GM21390 (cell line): Measurements from ENCODE around the gene SLC25A1.
"Not testable (repeated sequence)": the region's sequence is repeated elsewhere in the genome, so short reads cannot be mapped to it uniquely, and the experiment has no call there.

Experiments used
- ATAC-seq: cut with Tn5 transposase; IDR thresholded peaks from one replicate; pipeline ENCODE4 v1.9.1; 2021; ENCODE audit not compliant: unreplicated experiment

The SLC25A1 gene

DNA sequence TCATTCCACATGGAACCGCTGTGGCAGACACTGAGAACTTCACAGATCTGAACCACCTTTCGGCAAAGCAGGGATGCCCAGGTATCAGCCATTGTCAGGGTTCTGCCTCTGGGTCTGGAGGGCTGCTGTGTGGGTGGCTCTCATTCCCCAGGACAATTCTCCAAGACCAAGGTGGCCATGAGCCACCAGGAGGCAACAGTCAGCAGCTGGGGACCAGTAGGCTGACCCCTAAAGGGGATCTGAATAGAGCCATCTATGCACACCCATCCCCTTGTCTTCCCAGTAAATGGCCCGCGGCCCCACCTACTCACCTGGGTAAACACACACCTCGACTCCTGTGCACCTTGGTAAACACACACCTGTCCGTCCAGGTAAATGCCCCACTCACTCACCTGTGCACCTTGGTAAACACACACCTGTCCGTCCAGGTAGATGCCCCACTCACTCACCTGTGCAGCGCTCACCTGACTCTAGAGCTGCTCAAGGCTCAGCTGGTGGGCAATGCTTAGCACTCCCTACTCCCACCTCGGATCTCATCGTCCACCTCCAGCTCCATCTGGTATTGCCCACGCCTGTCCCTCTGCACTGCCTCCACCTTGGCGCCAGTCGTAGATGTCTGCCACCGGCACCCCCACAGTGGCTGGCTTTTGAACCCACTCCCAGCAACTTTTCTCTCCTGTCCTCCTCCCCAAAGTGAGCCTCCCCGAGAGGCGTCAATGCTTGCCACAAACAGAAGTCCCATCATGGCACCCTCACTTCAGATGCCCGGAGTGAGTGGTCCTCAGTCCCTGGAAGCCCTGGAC is 10.2 kb downstream of the SLC25A1 start:
- ATAC-seq = no peak

DNA sequence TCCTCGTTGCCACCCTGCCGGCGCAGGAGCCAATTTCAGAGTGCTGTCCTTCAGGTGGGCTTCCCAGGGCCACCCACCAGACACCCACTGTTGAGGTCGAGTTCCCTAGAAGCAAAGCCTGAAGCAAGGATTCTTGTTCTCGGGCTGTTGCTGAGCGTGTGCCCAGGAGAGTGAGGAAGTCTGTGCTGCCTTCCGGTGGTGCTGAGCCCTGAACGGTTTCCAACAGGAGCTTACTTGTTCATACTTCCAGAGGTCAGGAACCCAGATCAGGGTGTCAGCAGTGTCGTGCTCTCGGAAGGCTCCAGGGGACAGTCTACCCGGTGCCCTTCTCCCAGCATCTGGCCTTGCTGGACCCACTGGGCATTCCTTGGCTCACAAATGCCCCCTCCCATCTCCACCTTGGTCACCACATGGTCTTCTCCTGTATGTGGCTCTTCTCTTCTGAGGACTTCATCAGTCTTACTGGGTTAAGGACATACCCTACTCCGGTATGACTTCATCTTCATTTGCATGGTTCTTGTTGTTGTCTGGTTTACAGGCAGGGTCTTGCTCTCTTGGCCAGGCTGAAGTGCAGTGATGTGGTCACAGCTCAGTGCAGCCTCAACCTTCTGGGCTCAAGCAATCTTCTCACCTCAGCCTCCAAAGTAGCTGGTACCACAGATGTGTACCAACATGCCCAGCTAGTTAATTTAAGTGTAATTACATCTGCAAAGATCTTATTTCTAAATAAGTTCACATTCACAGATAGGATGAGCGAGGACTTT is 11.2 kb downstream of the SLC25A1 start:
- no peak for ATAC-seq

DNA sequence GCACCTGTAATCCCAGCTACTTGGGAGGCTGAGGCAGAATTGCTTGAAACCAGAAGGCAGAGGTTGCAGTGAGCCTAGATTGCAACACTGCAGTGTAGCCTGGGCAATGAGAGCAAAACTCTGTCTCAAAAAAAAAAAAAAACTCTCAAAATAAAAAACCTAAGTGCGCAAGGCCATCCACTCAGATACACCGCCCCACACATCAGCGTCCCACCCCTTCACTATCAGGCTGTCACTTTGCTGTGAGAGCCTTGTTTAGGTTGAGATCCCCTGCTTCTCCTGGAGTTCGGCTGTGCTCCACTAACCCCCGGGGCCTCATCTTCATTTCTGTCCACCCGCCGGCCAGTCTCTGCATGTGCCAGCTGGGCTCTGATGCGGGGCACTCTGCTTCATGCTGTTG is 12.1 kb downstream of the SLC25A1 start:
- ATAC-seq = no peak

DNA sequence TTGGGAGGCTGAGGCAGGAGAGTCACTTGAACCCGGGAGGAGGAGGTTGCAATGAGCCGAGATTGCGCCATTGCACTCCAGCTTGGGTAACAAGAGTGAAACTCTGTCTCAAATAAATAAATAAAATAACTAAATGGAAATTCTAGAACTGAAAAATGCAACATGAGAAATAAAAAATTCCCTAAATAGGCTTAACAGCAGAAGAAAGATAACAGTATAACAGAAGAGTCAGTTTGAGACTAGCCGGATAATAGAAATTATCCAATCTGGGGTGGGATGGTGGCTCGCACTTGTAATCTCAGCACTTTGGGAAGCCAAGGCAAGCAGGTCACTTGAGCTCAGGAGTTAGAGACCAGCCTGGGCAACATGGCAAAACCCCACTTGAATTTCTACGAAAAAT is 14.1 kb downstream of the SLC25A1 start:
- ATAC-seq = no peak

DNA sequence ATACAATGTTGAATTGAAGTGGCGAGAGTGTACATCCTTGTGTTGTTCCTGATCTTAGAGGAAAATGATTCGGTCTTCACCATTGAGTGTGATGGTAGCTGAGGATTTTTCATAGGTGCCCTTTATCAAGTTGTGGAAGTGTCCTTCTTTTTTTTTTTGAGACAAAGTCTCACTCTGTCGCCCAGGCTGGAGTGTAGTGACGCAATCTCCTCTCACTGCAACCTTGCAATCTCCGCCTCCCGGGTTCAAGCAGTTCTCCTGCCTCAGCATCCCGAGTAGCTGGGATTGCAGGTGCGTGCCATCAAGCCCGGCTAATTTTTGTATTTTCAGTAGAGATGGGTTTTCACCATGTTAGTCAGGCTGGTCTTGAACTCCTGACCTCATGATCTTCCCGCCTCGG is 19.9 kb downstream of the SLC25A1 start:
- not testable (repeated sequence) for ATAC-seq

DNA sequence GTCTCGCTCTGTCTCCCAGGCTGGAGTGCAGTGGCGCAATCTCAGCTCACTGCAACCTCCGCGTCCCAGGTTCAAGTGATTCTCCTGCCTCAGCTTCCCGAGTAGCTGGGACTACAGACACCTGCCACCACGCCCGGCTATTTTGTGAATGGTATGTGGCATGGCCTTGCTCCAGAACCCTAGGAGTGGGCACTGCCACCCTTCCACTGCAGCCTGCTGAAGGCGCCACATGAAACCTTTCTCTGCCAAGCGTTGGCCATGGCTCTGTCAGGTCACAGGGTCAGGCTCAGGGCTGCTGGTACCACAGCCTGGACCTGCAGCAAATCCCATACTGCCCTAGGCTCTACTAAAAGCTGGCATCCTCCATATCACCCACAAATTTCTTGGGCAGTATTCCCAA is 22.4 kb downstream of the SLC25A1 start:
- ATAC-seq = not testable (repeated sequence)

DNA sequence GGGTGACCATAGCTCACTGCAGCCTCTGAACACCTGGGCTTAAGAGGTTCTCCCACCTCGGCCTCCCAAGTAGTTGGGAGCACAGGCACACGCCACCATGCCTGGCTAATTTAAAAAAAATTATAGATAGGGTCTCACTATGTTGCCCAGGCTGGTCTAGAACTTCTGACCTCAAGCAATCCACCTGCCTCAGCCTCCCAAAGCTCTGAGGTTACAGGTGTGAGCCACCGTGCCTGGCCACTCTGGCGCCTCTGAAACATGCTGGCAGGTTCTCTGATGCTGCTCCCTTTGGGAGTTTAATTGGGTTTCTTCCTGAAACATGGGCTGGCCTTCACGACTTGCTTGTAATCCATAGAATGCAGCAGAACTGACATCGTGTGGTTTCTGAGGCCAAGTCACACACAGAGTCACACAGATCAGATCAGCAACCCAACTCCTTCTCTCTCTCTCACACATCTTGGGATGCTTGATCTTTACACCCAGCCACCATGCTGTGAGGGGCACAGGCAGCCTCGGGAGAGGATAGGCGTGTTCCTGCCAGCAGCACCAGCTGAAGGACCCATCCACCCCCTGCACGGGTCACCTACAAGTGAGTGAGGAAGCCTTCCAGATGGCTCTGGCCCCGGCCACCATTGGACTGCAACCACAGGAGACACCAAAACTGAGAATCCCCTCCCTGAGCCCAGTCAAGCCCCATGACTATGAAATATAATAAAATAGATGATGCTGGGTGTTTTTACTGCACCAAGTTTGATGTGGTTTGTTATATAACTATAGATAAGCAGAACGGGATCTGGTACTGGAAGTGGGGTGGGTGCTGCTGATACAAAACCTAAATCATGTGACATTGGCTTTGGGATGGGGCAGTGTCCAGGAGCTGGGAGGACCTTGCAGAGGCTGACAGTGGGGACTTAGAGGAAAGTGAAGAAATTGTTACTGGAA is 25.3 kb downstream of the SLC25A1 start:
- no peak for ATAC-seq

DNA sequence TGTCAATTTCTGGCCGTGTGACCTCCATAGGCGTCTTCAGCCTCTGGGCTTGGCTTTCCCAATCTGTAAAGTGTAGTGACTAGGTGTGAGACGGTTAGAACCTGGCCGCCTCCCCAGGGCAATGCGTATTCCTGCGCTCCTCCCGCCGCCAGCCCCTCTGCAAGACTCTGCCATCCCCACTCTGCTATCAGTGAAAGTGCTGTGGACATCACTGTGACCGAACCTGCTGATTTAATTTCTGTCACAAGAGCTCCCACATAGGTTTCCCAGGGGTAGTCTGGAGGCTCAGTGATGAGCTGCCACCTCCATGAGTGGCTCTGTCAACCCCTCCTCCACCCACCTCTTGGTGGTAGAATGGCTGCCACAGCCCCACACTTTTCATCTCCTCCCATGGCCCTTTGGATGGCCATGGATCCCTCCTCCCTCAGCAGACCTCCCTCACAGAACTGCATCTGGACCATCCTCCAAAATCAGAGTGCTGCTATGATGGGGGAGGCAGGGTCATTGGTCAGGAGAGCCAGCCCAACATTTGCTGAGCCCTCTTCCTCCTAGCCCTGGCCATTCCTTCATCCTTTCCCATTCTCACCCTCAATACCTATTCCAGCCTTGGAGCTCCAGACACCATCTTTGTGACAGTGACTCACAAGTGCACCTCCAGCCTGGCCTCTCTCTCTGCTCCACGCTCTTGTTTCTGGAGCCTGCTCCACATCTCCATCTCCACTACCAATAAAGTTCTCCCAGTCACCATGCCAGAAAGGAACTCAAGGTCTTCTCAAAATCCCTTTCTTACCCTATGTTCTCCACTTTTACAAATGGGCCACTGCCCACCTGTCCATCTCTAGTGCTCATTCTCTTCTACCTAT is 27.0 kb downstream of the SLC25A1 start:
- no peak for ATAC-seq

DNA sequence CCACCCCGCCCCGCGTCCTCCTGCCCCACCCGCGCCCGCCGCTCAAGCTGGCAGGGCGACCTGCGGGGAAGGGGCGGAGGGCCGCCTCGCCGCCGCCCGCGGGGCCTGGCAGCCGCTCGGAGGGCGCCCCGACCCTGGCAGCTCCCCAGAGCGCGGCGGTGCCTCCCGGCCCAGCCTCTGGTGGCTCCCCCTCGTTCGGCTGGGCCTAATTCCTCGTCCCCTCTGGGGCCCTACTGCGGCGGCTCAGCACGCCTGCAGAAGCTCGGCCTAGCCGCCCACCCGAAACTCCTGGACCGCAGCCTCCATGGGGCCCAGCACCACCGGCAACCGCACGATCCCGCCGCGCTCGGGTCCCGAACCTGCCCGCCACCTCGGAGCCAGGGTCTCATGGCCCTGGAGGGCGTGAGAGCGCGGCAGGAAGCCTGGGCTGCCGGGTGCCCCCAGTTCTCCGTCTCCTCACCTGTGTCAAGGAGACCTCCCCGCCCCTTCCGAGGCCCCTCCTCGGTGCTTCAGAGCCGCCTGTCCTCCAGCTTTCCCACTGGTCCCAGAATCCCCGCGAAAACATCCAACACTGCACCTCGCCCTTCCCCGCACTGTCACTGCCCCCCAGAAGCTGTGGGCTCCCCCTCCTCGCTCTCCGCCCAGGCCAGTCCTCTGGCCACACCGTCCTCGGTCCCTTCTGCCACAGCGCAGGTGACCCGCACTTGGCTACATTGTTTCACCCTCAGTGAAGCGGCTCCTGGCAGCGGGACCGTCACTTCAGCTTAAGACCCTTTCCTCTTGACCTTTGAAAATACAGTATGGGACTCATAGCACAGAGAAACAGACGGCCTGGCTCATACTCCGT is 27.8 kb downstream of the SLC25A1 start:
- no peak for ATAC-seq

DNA sequence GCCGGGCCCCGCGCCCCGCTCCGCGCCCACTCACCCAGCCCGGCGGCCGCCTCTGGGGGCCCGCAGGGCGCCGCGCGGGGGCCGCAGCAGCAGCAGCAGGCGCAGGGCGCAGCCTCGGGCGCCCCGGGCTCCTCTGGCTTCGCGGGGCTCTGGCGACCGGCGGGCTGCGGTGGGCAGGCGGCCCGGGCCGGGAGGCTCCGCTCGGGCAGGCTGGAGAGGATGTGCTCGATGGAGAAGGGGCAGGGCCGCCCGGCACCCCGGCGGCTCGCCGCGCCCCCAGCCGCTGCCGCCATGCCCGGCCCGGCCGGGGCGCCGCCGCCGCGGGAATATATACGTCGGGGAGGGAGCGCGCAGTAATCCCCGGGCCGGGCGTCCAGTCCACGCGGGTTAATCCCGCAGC is 28.5 kb downstream of the SLC25A1 start, which contains the start of gene GSC2:
TSS of gene GSC2 (minus strand) at position 302 of the 400 bp plus-strand sequence. CDS start at position 293, 9 bp downstream.
- no peak for ATAC-seq

DNA sequence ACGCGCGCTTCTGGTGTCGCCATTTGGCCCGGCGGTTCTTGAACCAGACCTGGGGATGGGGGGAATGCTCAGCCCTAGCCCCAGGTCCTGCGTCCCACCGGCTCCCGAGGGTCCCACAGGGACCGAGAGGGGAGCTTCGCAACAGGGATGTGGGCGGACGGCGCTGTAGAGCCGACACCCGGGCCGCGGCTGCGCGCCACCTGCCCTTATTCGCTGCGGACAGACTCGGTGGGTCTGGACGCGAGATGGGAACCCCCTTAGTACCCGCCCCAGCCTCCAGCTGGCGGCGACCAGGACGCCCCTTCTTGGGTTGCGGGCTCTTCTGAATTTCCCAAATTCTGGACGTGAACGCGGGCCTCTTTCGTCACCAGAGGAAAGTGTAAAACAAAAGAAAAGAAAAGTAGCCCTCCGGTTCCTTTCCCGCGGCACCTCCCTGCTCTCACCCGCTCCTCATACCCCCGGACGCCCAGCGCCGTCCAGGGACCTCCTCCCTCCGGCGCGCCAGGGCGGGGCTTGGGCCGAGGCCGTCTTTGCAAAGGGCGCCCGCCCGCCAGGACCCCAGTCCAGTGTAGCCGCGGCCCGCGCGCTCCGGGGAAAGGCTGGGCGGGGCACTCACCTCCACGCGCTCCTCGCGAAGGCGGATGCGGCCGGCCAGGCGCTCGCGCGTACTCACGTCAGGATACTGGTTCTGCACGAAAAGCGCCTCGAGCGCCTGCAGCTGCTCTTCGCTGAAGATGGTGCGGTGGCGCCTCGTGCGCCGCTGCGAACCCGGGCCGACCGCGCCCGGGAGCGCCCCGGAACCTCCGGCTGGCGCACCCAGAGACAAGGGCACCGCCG is 29.3 kb downstream of the SLC25A1 start:
- no peak for ATAC-seq

DNA sequence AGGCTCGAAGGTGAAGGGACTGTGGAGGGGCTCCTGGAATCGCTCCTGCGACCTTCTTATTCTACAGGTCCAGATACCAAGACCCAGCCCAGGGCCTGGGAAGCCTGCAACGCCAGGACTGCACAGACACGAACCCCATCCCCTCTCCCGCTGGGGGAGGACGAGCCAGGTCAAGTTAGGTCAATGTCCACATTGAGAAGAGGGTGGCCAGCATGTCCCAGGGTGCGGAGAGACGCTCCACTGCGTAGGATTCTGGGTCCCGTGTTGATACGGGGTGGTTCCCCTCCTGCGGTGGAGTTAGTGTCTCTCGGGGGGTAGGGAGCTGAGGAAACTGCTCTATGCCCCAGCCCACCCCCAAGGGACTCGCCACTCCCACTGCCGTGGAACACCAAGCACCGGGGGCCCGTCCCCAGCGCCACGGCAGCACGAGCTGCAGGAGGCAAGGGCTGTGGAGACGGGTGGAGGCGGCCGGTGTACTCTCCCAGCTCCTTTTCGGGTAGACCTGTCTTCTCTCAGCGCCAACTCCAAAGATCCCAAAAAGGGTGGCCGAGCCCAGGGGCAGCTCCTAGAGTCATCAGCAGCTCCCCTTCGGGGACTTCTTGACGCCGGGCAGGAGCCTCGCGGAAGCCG is 30.0 kb downstream of the SLC25A1 start:
- ATAC-seq = no peak

DNA sequence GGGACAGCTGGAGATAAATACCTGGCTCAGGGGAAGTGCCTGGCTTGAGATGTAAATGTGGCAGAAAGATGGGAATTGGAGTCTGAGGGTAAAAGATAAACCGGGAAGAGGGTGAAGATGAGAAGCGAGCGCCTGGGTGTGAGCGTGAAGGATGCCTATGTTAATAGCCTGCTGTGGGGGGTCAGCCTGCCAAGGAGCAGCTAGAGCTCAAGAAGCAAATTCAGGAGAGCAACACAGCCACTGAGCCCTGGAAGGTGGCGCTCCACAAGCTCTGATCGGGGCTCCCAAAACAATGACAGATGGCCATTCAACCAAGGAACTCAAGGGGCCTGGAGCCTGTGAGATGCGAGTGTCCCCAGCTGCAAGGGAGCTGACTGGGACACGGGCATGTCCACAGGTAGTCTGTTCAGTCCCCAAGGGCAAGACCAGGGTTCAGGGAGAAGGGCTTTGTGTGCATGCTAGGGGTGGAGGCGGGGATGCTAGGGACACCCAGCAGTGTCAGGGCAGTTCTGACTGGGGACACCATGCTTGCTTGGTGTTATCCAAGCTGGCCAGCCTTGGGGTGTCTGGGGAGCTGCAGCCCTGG is 31.2 kb downstream of the SLC25A1 start:
- no peak for ATAC-seq

DNA sequence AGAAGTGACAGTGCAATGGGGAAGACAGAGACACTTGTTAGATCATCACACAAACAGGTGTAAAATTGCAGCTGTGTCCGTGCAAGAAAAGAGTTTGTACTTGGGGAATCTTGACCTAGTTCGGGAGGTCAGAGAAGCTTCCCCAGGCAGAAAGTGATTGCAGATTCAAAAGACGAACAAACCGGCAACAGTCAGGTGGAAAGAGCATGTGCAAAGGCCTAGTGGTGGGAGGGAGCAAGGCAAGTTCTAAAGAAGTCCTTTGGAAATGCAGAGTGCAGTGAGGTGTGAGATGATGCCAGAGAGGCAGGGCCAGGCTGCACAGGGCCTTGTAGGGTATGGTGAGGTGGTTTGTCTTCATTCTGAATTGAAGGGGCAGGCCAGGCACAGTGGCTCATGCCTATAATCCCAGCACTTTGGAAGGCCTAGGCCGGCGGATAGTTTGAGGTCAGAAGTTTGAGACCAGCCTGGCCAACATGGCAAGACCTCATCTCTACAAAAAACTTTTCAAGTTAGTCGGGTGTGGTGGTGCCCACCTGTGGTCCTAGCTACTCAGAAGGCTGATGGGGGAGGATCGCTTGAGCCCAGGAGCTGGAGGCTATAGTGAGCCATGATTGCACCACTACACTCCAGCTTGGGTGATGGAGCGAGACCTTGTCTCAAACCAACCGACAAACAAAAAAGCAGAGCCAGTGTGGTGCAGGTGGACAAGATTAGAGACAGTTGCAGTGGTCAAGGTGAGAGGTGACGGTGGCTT is 32.1 kb downstream of the SLC25A1 start:
- no peak for ATAC-seq

DNA sequence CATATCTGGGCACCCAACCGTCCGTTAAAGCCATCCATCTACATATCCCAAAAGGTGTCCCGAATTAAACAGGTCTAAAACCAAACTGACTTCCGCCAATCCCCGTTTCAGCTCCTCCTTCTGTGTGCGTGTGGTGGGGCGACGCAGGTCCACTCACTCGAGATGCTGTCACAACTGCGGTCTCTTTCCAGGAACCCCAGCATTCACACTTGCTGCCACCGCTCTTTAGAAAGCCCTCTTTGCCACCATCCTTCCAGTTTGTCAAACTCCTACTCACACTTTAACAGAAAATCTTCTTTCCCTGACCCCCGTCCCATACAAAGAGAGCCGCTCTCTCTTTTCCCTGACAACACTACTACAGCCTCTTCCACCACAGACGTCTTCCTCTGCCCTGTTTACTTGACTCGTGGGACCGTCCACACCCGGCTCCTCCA is 34.6 kb downstream of the SLC25A1 start:
- no peak for ATAC-seq

DNA sequence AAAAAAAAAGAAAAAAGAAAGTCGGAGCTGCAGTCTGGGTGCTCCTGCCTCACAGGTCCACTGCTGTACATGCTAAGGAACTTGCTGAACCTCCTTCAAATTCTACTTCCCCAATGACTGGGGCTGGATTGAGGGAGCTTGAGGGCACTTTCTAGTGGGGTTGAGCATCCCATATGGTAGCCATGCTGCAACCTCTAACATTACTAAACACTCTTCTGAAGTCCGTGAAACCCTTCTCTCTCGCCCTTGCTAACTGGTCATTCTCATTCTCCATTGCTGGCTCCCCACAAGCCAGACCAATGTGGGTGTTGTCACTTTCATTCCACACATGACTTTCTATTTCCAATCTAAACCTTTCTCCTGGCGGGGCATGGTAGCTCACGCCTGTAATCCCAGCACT is 35.3 kb downstream of the SLC25A1 start:
- no peak for ATAC-seq

DNA sequence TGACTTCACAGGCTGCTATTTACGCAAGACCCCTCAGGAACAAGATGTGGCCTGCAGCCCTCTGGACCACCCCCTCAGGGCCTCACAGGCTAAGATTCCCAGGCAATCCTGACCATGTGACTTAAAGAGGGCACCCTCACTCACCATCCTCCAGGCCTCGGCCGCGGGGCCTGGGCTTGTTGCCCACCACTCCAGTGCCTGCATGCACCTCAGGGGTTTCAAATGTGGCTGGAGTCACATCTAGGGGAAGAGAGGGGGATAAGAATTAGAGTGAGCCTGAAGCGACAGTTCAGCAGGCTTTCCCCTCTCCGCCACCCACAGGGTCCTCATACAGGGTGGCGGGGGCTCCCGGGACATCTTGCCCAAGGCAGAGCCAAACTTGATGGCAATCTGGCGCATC is 36.1 kb downstream of the SLC25A1 start:
- ATAC-seq = no peak
